ENCODE results near the gene LDLRAD4.

DNA sequence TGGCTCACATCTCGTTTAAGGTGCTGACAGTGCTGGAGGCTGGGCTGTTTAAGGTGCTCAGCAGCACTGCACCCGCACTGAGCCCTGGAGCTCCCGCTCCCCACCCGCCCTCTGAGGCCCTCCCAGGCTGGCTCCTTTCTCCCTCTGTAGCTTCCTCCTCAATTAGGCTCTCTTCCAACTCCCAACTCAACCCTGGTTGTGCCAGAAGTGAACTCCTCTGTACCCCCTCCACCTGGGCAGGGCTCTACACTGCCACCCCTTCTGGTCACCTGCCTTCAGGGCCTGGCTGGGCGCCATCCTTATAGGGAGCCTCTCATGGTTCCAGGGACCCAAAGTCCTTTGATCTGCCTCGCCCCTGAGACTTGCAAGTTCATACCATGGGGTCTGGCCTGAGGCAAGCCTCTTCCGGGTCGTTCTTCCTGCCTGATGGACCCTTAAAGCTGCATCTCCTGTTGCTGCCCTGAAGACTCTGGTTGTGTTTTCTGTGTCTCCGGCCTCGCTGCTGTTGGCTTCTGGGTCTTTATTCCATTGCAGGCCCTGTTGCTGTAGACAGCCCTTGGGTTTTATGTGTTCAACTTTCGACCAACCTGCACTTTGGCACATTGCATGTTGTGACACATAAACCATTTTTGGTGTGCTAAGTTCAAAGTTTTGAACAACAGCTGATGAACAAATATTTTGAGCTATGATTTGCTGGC, 199.6 kb downstream of the LDLRAD4 start:
- TF ChIP-seq, protein P1, sequence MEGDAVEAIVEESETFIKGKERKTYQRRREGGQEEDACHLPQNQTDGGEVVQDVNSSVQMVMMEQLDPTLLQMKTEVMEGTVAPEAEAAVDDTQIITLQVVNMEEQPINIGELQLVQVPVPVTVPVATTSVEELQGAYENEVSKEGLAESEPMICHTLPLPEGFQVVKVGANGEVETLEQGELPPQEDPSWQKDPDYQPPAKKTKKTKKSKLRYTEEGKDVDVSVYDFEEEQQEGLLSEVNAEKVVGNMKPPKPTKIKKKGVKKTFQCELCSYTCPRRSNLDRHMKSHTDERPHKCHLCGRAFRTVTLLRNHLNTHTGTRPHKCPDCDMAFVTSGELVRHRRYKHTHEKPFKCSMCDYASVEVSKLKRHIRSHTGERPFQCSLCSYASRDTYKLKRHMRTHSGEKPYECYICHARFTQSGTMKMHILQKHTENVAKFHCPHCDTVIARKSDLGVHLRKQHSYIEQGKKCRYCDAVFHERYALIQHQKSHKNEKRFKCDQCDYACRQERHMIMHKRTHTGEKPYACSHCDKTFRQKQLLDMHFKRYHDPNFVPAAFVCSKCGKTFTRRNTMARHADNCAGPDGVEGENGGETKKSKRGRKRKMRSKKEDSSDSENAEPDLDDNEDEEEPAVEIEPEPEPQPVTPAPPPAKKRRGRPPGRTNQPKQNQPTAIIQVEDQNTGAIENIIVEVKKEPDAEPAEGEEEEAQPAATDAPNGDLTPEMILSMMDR (conservative IDR thresholded peaks at IDR 0.05), result no peak
- no peak for TF ChIP-seq EZH2 (IDR thresholded peaks at IDR 0.05; ENCODE audit: low read depth)

All from PC-9 (cell line).